Thyroid gland (tissue), 4 donors: Measurements from ENCODE around the gene ZFHX3.

Experiments
- POLR2A ChIP-seq, 2 donors: fragments of 450-650 bp; IDR thresholded peaks; one replicate each; pipeline ENCODE4 v1.6.1; 2017; ENCODE audit warnings: antibody characterized with exemption in 2 of 2, mild to moderate bottlenecking in 2 of 2, moderate library complexity in 1 of 2
- TF ChIP-seq, protein P1 (sequence below), 6 experiments: fragments of 200-600 bp in 3 of 6; fragments of 450-650 bp in 3 of 6; sonication (generic) in 3 of 6; IDR thresholded peaks; one replicate each; pipeline ENCODE4 v1.5.1; 2016 to 2019; ENCODE audit warnings: antibody characterized with exemption in 6 of 6, mild to moderate bottlenecking in 2 of 6, inconsistent platforms in 1 of 6, moderate library complexity in 1 of 6

DNA sequence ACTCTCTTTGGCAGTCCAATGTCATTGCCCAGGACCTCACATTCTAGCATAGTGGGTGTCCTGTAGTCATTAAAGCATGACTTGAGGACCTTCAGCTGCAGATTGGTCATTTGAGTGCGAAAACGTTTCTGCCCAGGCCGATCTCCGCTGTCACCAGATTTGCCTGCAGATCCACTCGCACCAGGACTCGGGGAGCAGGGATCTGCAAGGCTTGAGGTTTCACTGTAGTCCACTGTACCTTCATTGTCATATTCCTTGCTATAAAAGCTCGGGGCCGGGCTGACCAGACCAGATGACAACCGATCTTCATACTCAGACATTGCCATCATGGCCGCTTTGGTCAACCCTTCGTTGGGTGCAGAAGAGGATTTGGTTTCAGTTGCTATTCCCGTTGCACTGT is 254.2 kb downstream of the ZFHX3 start:
- TF ChIP-seq, protein P1, sequence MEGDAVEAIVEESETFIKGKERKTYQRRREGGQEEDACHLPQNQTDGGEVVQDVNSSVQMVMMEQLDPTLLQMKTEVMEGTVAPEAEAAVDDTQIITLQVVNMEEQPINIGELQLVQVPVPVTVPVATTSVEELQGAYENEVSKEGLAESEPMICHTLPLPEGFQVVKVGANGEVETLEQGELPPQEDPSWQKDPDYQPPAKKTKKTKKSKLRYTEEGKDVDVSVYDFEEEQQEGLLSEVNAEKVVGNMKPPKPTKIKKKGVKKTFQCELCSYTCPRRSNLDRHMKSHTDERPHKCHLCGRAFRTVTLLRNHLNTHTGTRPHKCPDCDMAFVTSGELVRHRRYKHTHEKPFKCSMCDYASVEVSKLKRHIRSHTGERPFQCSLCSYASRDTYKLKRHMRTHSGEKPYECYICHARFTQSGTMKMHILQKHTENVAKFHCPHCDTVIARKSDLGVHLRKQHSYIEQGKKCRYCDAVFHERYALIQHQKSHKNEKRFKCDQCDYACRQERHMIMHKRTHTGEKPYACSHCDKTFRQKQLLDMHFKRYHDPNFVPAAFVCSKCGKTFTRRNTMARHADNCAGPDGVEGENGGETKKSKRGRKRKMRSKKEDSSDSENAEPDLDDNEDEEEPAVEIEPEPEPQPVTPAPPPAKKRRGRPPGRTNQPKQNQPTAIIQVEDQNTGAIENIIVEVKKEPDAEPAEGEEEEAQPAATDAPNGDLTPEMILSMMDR (IDR thresholded peaks at IDR 0.05), result no peak
- TF ChIP-seq POLR2A (IDR thresholded peaks at IDR 0.05), result no peak
